ENCODE results near the gene CCNY. TPM values are rescaled to one million over a fixed set of nuclear protein-coding genes. Genes with fewer than 3 reads are reported as not detected.
A peak's percentile ranks its signal among the peaks of the same experiment; 100 is the strongest.

The CCNY gene
- polyA plus RNA-seq, 3 donors, result 101 to 119 (median 117) TPM

DNA sequence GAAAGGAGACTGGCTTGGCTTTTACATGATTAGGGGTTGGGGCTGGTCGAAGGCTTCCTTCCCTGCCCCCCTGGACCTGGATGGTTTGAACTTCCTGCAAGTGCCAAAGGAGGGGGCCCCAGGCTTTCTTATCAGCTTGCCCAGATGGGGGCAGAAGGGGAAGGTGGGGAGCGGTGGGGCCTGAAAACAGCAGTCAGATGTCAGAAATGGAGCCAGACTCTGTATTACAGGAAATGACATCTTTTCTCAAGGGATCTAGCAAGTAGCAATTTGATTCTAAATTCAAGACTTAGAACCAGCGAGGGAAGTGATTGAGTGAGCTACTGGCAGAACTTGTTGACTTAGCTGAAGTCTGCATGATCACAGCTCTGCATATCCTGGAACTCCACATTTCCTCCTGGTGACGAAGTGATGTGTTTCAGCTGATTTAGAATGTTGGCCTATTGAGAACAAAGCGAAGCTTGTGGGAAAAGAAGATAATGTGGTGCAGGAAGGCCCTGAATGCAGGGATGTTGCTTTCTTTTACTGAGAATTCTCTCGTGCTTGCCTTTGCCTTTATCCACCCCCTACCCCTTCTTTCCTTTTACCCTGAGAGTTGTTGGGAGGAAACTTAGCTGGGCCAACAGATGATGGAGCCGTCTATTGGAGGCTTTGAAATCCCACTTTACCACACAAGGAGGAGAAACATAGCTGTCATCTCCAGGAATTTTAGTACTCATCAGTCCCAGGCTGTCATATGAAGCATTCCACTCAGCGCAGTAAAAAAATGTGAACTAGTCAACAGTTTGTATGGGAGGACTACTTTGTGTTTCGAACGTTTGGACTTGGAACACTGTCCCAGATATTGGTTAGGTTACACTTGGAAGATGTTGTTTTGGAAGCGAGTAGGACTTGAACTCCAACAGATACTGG is 43.2 kb downstream of the CCNY start:
- peak in 2 of 3 donors; percentile 44 to 49 for DNase-seq (ENCODE audit: low read depth in 3 of 3, low spot score in 2 of 3)

DNA sequence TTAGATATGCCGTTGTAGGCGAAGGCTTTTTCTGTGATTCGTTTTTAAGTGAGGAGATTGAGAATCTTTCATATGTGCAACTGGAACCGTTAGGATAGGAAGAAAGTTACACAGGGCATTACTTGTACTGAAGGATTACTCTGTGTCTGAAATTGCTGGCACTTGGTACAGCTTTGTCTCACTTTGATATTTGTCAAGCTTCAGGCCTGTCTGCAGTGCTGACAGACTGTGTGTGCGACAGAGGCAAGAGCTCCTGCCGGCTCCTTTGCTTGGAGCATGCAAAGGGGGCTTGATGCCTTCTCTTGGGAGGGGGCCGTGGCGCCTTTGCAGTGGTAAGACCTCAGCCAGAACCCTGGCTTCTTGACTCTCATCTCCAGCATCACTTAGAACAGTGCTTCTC is 45.8 kb downstream of the CCNY start:
- no peak for DNase-seq (ENCODE audit: low read depth in 3 of 3, low spot score in 2 of 3)

DNA sequence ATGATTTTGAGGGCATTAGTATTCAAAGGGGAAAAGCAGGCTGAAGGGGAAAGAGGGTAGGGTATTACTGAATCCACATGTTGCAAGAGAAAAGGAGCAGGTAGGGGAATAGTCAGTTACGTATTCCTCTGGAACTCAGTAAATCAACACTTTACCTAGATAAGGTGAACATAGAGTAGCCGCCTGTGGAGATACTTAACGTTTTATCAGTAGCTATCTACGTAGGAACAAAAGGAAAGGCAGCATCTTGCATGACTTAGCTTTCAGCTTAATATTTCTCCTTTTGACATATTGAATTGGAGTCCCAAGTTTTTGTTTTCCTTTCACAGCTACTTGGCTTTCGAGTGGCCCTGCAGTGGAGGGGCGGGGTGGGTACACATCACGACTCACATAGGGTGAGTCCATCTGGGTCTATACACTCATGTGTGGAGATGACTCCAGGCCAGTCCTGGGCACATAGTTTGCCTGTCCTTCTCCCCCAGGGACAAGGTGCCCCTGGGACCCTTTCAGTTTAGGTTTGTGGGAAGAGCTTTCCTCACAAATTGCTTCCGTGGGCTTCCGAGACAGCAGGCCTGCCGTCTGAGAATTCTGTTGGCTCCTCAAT is 48.1 kb downstream of the CCNY start:
- no peak for DNase-seq (ENCODE audit: low read depth in 3 of 3, low spot score in 2 of 3)

DNA sequence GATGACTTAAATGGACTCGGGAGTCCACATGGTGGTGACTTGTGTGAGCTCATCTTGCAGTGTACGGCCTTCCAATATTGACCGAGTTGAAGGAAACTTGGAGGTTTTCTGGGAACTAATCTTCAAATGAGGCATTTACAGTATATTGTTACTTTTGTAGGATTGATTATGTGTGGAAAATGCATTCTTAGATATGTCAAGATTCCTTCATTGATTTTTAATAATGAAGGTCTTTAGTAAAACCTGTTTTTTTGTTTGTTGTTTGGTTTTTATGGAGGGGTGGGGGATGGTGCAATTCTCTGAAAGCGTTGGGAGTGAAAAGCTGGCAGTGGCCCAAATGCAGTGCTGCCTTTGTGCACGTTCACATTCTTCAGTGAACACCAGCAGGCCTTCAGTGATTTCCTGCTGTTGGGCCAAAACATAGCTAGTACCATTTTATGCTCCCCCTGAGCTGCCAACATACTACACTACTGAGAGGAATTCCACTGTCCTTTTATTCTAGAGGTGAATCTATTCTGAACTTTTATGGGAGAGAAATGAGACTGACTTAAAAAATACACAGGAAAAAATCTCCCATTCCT is 50.4 kb downstream of the CCNY start:
- peak in 1 of 3 donors; percentile 30 for DNase-seq (ENCODE audit: low read depth in 3 of 3, low spot score in 2 of 3)

DNA sequence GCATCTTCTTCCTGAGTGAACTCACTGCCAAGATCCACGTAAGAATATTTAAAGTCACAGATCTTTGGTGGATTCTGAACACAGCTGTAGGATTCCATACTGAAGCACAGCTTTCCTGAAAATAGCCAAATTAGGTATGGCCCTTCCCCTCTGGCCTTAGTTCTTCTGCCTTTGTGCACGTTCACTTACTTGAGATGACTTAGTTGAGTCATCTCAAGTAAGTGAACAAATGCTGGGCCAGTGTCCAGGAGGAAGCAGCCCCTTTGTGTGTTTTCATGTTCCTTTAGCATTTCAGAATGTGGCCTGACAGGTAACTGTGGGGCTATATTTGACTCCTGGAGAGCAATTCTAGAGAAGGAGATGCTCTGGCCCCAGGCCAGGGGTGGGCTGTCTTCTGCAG is 51.5 kb downstream of the CCNY start:
- DNase-seq (ENCODE audit: low read depth in 3 of 3, low spot score in 2 of 3), result no peak

DNA sequence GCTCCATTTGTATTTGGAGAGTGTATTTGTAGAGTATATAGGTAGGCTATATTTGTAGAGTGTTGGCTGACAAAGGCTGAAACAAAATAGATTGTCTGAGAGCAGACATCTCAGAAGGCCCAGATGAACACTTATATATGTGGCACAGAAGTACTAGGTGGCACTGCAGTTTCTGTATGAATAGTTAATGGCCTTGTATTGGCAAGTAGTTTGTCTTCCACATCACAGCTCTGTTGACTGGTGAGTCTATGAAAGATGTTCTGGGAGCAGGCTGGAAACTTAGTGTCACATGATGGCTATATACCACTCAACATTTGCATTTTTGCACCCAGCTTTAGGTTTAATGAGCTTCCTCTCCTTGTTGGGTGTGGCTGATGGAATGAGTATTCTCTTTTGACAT is 51.9 kb downstream of the CCNY start:
- DNase-seq (ENCODE audit: low read depth in 3 of 3, low spot score in 2 of 3), result no peak

DNA sequence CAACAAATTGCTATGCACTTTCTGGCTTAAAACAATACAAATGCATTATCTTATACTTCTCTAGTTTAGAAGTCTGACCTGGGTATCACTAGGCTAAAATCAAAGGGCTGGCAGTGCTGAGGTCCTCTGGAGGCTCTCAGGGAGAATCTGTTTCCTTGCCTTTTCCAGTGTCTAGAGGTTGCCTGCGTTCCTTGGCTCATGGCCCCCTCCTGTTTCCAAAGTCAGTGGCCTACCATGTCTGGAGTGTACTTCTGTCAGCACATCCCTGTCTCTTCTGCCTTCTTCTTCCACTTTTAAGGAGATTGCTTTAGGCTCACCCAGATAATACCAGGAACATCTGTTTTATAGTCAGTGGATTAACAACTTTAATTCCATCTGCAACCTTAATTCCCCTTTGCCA is 52.4 kb downstream of the CCNY start:
- DNase-seq (ENCODE audit: low read depth in 3 of 3, low spot score in 2 of 3), result no peak

DNA sequence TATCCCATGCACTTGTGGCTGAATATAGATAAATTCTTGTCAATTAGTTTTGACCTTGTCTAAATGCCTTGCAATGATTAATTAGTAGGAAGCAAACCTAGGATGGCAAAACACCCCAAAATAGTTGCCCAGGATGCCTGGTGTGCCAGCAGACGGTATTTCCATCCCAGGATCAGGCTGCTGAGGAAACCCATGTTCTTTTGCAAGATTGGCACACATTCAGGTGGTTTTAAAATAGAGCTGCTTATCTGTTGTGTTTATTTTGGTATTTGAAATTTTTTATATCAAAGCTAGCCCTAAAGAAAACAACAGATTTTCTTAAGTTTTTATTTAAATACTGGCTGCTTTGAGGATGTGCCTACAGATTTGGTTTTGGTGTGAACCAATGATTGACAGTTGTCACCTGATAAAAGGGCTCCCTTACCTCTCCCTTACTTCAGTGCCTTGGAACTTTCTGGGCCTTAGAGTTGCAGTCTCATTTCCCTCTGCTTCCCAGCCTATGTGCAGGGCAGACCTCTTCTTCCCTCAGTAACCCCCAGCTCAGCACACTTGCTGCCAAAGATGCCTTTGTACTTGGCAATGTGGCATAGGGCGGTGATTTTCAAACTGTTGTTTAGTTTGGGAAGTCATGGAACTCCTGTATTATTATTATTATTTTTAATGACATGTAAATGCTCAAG is 54.0 kb downstream of the CCNY start:
- DNase-seq (ENCODE audit: low read depth in 3 of 3, low spot score in 2 of 3), result no peak

DNA sequence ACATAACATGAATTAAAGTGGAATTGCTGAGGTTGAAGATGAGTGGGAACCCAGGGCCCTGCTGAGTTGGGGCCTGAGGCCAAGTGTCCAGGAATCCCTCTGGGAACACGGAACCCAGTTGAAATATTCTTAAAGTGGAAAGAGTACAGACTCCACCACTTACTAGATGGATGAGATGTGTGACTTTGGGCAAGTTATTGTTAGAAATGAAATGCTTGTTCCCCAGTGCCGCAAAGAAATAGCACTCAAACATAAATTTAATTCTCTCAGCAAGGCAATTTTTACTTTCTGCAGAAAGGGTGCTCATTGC is 54.5 kb downstream of the CCNY start:
- no peak for DNase-seq (ENCODE audit: low read depth in 3 of 3, low spot score in 2 of 3)

DNA sequence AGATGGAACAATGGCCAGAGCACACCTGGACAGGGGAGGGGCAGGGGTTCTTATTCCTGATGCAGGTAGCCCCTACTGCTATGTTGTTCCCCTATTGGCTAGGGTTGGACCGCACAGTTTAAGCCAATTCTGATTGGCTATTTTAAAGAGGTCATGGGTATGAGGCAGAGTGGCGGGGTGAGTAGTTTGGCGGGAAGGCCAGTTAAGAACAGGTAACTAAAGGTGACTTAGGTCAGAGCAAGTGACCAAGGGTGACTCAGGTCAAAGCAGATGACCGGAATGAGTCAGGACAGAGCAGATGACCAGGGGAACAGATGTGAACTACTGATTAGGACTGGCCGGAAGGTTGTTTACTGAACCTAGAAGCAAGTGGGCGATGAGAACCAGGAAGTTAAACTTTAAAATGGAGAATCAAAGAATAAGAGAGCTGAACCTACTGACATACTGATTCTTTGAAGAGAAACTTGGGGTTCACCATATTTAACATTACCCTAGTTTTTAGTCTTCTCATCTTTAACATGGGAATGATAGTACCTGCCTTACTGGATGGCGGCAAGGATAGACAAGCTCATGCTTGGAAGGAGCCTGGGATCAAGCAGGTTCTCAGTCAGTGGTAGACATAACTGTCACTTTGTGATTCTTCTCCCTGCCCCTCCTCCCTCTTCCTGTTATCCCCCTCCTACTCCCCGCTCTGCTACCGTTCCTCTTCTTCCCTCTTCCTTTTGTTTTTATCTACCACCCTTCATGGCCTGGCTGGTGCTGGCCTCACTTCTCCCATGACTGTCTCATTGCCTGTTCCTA is 55.0 kb downstream of the CCNY start:
- no peak for DNase-seq (ENCODE audit: low read depth in 3 of 3, low spot score in 2 of 3)

DNA sequence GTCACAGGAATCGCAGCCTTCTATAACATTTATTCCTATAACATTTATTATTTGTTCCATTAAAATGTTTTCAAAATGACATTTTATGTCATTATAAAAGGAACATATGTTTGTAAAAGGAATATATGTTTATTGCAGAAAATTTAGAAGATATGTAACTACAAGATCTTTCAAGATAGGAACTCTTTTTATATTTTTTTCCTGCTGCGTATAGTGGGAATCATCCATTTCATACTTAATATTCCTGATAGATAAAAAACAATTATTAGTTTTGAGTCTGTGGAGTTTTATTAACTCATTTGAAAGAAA is 55.6 kb downstream of the CCNY start:
- DNase-seq (ENCODE audit: low read depth in 3 of 3, low spot score in 2 of 3), result no peak

DNA sequence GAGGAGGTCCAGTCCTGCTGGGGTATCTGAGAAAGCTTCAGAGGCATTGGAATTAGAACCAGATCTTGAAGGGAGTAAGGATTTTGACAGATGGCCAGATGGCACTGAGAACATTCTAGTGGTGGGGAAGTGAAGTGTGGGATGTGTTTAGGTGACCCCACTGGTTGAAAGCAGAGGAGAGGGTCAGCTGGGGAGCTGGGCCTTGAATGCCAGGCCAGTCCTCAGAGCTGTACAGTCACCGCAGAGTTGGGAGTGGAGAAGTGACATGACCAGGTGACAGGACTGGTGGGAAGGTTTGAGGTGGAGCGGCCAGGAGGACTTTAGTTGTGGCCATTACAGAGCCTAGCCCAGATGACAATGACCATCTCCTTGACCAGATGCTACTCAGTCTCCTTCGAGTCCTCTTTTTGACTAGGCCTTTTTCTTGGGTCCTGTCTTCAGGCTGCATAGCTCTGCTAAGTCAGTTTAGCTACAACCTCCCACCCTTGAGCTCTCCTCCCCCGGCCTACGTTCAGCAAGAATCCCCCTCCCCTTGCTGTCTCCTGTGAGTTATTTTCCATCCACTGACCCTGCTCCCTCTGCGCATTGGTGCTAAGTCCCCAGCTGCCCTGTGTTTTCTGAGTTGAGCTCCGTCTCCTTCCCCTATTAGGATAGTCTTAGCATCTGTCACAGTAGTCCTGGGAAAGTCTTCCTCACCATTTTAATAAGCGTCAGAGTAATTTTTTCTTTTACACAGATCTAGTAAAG is 56.3 kb downstream of the CCNY start:
- no peak for DNase-seq (ENCODE audit: low read depth in 3 of 3, low spot score in 2 of 3)

DNA sequence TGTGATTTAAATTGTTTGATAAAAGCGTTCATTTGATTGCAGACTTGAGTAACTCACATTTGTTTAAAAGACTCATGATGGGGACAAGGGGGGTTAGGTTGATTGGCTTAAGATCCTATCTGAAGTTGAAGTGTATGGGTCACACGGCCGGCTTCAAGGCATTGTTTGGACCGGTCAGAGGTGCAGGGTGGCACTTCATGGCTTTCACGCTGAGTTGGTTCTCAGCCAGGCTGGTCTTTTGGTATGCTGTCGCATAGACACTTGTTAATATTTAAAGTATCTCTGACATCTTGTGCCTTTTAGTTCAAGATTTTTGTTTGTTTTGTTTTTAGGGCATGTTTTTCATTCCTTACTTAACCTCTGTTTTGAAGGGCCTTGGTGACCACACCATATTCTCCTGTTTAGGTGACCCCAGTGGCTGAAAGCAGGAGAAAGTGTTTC is 58.1 kb downstream of the CCNY start:
- no peak for DNase-seq (ENCODE audit: low read depth in 3 of 3, low spot score in 2 of 3)

DNA sequence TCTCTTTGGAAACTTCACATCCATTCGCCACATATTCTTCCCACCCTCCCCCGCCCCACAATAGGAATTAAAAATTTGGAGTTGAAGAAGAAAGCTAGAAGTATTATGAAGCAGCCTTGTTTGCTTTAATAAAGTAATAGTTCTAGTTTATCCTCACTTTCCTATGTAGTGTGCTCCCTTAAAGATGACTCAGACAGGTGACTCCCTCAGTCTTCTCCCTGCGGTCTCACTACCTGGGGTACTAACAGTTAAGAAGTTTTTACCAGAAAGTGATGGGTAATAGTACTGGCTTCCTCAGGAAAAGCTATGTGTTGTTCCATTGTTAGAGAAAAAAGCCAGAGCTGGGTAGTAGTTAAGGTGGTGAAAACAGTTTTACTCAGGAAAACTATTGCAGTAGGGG is 58.6 kb downstream of the CCNY start:
- no peak for DNase-seq (ENCODE audit: low read depth in 3 of 3, low spot score in 2 of 3)

DNA sequence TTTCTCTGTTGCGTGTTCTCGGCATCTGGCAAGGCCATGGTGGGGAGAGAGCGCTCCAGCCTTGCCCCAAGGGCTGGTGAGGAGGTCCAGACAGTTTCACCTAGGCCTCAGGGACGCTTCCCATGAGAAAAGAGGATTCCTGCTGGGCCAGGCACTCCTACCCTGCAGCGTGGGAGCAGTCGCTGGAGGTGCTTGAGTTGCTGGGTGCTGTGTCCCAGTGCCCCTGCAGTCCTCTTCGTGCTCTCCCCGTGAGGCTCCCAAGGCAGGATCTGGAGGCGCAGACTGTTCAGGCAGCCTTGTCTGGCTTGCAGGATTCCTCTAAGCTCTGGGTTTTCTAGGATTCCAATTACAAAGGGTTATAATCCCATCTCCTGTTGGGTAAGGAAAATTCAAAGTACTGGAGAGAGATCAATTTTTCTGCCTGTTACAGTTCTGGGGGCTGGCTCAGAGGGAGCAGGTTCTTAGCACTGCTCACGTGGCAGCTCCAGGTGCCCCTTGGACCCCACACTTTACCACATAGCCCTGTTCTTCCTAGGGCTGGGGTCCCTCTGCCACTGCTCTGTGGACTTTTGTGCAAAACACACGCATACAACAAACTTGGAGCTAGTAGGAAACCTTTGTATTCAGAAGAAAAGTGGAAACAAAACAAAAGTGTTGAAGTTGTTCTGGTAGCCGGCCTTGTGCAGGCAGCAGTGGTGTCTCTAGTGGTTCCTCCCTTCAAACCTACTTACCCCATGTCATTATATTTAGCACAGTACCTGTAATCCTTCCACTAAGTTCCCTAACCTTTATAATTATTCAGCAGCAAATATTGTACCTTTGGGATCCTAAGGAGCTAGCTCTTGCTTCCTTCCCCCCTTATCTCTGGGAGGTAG is 60.5 kb downstream of the CCNY start:
- DNase-seq (ENCODE audit: low read depth in 3 of 3, low spot score in 2 of 3), result no peak

DNA sequence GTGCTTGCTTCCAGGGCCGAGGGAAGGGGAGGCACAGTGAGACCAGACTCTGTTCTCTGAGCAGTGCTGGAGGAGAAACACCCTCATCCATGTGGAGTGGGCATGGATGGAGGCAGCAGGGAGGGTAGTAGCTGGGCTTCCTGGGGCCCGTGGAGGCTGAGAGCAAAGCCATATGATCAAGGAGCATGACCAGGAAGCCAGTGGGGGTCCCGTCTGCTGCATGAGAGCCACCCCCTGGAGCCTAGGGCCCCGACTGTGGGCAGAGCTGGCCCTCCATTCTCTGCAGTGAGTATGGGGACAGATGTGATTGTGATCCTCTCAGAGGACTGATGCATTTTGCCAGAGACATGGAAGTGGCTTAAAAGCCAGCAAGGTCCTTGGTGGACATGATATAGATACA is 61.6 kb downstream of the CCNY start:
- no peak for DNase-seq (ENCODE audit: low read depth in 3 of 3, low spot score in 2 of 3)

DNA sequence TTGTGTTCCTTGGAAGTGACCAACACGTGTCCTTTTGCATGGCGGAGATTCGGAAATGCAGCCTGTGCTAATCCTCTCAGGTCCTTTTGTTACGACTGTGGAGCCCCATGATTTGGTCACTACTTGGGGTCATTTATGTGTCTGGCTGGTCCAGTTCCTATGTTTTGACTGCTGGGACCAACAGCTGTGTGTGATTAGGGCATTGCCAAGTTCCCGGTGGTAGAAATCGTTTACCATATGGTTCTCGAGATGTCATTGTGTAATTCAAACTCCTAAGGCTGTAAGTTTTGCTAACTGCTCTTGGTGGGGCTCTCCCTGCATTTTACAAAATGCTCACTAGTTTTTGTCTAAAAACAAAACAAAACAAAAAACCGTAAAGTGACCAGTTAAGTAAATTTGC is 62.0 kb downstream of the CCNY start:
- DNase-seq (ENCODE audit: low read depth in 3 of 3, low spot score in 2 of 3), result no peak

DNA sequence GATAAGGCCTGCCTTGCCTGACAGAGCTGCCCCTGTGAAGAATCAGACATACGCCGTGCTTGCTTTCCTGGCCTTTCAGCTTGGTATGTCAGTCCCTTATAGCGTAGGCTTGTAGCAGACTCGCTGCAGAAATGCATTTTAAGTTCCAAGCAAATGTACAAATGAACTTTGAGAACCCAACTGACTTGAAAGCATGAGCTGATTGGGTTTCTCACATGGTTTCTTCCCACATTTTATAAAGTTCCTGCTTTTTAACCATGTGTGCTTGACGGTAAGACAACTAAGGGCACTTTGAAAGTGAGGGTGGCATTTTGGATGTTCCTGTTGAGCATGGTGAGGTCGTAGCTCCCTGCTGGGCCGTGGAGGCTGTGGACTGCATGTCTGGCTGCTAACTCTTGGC is 62.6 kb downstream of the CCNY start:
- no peak for DNase-seq (ENCODE audit: low read depth in 3 of 3, low spot score in 2 of 3)

DNA sequence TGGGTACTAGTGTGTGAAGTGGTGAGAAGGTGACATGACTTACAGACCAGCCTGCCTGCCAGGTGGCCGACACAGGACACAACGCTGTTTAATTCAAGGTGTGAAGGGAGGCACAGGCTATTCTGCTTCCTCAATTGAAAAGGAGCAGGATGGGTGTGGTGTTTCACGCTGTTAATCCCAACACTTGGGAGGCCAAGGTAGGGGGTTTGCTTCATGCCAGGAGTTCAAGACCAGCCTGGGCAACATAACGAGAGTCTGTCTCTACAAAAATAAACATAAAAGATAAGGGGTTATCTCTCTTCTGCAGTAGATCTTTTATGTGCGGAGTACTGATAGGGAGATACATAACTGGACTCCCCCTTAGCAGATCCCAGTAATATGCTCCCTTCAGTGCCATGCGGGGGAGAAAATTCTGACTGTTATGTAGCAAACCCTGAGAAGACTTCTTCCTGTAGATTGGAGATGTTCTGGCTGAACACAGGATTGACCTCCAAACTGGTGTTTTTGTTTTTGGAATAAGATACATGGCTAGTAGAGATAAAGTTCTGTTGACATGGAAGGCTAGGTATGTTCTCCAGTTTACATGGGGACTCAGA is 63.2 kb downstream of the CCNY start:
- no peak for DNase-seq (ENCODE audit: low read depth in 3 of 3, low spot score in 2 of 3)

Measured in right renal cortex interstitium (tissue), 3 donors.